GM18517 (cell line): ENCODE data around the gene SLC30A4.
"Not testable (repeated sequence)": the region's sequence is repeated elsewhere in the genome, so short reads cannot be mapped to it uniquely, and the experiment has no call there.

Experiments used
- ATAC-seq: cut with Tn5 transposase; IDR thresholded peaks from one replicate; pipeline ENCODE4 v1.9.1; 2021; ENCODE audit warnings: mild to moderate bottlenecking, moderate library complexity; ENCODE audit not compliant: unreplicated experiment

SLC30A4 gene, protein sequence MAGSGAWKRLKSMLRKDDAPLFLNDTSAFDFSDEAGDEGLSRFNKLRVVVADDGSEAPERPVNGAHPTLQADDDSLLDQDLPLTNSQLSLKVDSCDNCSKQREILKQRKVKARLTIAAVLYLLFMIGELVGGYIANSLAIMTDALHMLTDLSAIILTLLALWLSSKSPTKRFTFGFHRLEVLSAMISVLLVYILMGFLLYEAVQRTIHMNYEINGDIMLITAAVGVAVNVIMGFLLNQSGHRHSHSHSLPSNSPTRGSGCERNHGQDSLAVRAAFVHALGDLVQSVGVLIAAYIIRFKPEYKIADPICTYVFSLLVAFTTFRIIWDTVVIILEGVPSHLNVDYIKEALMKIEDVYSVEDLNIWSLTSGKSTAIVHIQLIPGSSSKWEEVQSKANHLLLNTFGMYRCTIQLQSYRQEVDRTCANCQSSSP

DNA sequence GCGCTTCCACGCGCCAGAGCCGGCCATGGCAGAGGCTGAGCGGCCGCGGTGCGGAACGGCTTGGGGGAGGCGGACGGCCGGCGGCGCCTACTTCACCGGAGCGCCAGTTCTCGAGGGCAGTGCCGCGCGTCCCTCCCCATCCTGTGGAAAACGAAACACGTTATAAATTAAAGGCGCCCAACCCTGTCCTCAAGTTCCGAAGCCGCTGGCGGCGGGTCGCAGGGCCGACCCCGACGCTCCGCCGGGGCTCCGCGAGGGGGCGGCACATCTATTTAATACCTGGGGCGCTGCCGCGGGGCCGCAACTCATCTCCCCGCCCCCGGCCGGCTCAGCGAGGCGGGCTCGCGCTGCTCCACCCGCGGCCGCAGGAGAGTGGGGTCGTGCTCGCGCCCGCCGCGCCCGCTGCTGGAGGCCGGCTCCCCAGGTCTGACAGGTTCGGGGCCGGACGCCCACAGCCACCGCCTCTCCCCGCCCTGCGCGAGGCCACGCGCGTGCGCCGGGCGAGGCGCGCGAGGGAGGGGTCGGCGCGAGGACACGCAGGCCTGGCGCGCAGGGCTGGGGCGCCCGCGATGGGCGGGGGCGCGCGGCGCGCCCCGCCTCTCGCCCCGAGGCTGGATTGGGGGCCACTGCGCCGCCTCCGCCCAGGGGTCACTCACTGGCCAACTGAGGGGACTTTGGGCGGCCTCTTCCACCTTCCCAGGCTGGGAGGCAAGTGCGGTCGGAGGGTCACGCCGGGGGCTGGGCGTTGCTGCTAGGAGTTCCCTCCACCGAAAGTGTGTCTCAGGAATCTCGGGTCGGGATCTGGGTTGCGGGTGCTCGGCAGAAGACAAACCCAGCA is at the start of gene SLC30A4:
TSS of gene SLC30A4 (minus strand) at position 428 of the 838 bp plus-strand sequence. CDS start at position 27, 401 bp downstream.
- ATAC-seq, result peak; percentile 61

DNA sequence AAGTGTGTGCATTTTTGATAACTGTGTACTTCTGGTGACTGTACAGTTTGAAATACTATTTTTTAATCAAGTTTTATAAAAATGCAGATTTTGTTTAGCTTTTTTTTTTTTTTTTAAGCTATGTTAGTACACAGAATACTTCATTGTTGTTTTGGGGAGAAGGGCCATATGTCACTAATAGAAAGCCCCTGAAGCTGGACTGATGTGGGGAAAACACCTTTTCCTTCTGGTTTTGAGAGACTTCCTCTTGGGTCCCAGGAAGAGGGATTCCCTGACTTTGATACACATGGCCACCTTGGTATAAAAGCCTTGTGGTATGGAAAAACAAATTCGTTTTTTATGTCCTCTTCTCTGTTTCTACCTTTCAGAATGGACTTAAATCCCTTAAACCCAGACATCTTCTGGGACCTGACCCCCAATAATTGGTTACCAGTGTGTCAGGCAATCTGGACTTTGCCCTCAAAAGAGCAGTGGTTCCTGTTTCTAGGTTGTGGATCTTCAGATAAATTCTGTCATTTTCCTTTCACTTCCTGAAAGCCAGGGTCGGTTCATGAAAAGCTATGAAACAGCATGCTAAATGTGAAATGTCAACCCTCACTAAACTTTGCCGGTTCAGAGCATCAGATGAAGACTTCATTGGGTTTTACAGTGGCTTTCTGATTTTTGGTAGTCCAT is 33.5 kb upstream of the SLC30A4 start:
- no peak for ATAC-seq

DNA sequence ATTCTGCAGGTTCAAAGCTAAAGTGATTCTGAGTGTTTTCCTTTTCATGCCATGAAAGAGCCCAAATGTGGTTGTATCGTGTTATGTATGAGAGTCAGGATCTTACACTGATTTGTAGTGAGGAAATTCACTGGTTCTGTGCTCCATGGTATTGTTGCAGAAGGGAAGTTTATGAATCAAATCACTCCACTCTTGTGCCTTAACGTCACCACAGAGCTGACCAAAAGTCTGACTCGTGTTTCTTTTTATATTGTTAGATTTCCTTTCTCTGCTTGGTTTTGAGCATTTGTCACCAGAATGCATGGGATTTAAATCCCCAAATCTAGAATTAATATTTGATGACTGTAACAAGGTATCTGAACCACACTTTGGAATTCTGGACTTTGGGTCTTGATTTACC is 29.1 kb upstream of the SLC30A4 start:
- ATAC-seq, result no peak

DNA sequence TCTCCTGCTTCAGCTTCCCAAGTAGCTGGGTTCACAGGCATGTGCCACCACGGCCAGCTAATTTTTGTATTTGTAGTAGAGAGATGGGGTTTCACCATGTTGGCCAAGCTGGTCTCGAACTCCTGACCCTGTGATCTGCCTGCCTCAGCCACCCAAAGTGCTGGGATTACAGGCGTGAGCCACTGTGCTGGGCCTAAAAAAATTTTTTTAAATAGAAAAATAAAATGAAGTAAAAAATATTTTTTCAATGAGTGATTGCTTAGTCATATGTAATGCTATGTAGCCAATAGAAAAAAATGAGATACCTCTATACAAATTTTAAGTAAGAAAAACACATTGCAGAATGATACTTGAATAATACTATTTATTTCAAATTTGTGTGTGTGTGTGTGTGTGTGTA is 27.9 kb upstream of the SLC30A4 start:
- no peak for ATAC-seq

DNA sequence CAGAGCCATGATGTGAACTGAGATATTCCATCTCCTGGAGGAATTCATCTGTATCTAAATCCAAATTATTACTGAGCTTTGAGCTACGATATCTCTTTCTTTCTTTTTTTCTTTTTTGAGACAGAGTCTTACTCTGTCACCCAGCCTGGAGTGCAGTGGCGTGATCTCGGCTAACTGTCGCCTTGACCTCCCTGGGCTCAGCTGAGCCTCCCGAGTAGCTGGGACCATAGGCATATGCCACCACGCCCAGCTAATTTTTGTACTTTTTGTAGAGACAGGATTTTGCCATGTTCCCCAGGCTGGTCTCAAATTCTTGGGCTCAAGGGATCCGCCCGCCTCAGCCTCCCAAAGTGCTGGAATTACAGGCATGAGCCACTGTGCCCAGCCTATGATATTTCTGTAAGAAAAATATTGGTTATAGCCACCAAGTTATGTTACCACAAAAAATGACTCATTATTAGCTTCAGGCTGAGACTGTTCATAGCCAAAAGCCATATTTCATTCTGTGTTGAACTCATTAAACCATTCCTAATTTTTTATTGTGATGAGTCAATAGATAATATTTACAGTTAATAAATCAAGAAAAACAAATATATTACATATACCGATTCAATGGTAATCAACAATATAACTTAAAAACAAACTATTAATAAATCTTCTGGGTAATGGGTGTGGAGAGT is 27.1 kb upstream of the SLC30A4 start:
- no peak for ATAC-seq

DNA sequence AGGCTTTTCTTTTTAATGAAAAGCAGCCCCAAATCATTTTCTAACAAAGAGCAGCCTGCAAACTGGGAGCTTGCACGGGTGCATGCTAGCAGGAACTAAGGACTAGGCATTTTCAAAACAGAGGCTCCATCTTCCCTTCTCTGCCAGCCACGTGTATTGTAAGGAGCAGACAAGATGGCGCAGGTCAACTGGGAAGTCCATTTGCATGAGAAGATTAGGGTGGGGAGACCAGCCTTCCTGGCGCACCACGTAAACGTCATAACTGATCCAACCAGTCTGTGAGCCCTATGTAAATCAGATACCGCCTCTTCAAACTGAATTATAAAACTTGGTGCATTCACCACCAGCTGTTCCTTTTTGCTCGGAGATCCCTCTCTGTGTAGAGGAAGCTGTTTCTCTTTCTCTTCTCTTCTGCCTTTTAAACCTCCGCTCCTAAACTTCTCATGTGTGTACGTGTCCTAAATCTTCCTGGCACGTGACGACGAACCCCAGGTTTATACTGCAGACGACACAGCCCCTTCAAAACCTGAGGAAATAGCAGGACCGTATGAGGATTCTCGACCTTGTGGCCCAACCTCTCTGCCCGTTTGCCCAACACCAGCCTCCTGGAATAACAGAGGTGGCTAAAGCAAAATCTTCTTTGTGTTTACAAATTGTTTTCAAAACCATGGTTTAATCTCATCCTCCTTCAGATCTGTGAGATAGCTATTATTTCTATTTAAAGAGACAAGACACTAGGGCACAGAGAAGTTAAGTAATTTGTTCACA is 26.4 kb upstream of the SLC30A4 start:
- no peak for ATAC-seq

DNA sequence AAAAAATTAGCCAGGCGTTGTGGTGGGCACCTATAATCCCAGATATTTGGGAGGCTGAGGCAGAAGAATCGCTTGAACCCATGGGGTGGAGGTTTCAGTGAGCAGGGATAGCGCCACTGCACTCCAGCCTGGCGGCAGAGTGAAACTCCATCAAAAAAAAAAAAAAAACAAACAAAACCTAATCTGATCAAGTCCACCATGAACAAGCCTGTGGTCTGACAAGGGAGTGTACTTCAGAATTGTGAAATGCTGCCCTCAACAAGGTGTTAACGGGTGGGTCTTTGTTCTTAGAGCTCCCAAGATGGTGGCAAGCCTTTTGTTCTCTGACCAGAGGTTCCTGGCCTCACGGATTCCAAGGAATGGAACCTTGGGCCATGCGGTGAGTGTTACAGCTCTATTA is 24.2 kb upstream of the SLC30A4 start:
- no peak for ATAC-seq

DNA sequence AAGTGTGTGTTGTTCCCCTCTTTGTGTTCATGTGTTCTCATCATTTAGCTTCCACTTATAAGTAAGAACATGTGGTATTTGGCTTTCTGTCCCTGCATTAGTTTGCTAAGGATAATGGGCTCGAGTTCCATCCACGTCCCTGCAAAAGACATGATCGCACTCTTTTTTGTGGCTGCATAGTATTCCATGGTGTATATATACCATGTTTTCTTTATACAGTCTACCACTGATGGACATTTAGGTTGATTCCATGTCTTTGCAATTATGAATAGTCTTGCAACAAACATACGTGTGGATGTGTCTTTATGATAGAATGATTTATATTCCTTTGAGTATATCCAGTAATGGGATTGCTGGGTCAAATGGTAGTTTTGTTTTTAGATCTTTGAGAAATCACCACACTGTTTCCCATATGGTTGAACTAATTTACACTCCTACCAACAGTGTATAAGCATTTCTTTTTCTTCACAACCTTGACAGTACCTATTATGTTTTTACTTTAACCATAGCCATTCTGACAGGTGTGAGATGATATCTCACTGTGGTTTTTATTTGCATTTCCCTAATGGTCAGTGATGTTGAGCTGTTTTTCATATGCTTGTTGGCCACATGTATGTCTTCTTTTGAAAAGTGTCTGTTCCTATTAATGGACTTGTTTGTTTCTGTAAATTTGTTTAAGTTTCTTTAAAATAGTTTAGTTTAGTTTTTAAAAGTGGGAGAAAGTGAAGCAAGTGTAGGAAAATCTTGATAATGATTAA is 21.9 kb upstream of the SLC30A4 start:
- ATAC-seq, result no peak

DNA sequence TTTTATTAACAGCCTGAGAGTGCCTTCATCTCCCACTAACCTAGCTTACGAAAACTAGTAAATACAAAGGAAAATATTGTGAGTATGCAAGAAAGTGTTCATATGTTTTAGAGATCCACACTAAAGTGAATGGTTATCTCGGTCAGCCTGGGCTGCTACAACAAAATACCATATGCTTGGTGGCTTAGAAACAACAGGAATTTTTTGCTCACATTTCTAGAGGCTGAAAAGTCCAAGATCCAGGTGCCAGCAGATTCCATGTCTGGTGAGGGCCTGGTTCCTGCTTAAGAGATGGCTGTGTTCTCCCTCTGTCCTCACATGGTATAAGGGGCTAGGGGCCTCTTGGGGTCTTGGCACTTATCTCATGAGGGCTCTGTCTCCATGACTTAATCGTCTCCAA is 20.5 kb upstream of the SLC30A4 start:
- ATAC-seq, result no peak

DNA sequence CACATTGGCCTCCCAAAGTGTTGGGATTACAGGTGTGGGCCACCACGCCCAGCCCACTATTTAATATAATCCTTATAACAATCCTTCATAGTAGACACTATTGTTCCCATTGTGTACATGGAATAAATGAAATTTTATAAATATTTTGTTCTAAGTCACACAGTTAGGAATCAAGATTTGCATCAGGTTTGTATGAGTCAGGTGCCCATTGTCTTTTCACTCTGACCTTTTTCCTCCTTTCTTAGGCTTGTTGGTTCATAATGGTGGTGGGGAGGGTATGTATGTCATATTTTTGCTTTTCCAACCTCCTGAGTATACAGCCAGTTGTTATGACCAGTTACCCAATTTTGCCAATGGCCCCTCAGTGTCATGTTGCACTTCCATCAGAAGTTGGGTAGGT is 18.0 kb upstream of the SLC30A4 start:
- ATAC-seq, result no peak

DNA sequence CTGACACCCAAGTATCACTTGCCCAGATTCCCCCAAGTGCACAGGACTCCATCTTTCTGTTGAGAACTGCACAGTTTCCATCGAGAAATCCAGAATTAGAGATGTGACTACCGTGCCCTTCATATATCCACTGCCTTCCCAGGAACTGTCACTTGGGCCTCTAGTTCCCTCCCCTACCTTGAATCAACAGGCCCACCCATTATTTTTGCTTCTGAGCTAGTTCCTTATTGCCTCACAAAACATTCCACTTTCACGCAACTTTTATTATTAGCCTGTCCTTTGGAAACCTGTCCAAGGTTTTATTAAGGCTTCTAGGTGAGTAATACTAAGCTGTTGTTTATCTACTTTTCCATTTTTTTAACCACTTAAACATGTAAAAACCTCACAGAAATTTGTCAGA is 17.1 kb upstream of the SLC30A4 start:
- no peak for ATAC-seq

DNA sequence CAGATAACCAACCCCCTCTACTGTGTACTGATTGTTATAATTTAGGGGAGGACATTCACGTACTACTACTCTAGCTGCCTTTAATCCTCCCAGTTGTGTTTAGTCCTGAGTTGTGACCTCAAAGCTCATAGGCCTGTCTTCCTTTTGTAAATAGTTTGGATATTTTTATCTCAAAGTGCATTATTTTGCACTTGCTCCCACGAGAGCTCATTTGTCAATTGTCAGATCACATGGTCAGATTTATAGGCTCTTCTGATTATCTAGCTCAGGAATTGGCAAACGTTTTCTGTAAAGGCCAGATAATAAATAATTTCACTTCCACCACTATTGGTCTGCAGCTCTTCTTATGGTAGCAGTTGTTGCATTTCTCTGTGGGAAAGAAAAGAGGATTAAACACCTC is 14.4 kb upstream of the SLC30A4 start:
- no peak for ATAC-seq

DNA sequence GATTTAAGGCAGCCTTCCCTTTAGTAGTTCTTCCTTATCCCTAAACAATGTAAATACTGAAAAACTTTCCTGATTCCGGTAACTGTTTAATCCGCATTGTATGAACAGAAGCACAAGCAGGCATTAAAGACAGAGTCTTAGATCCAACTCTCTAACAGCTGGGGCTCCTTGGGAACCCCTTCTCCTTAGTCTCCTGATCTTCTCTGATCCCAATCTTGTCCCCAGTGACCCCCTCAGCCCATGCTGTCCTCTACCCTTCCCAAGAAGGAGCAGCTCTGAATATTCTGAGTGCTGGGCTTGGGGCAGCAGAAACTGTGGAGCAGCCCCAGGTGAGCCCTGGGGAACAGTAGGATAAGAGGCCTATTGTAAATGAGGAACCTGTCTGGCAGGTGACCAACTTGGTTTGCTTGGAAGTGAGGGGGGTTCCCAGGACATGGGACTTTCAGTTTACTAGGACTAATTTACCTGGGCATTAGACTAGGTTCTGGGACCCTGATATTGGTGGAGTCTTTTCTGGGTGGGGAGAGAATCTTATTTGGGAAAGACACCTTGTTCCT is 13.0 kb upstream of the SLC30A4 start:
- no peak for ATAC-seq

DNA sequence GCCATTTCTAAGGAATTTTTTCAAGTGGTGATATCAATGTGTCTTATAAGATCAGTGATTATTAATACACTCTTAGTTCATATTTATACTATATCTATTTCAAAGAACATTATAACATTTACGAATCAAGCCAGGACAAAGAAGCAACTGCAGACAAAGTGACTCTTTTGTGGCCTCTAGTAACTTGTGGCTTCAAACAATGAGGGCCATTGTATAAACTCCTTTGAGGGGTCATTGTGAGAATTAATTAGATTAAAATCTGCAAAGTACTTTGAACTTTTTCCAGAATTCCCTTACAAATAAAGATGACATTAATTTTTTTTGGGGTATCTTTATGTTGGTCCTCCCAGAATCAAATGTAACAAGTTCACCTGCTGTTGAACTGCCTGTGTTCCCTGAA is 12.3 kb upstream of the SLC30A4 start:
- no peak for ATAC-seq

DNA sequence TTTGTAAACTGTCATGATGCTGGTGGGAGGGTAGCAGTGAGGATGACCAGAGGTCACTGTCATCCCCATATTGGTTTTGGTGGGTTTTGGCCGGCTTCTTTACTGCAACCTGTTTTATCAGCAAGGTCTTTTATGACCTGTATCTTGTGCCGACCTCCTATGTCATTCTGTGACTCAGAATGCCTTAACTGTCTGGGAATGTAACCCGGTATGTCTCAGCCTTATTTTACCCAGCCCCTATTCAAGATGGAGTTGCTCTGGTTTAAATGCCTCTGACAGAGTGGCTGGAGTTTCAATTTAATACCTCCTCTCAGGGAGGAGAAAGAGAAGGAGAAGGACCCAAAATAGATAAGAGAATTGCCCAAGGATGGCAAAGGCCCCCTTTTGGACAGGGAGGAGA is 10.3 kb upstream of the SLC30A4 start:
- not testable (repeated sequence) for ATAC-seq

DNA sequence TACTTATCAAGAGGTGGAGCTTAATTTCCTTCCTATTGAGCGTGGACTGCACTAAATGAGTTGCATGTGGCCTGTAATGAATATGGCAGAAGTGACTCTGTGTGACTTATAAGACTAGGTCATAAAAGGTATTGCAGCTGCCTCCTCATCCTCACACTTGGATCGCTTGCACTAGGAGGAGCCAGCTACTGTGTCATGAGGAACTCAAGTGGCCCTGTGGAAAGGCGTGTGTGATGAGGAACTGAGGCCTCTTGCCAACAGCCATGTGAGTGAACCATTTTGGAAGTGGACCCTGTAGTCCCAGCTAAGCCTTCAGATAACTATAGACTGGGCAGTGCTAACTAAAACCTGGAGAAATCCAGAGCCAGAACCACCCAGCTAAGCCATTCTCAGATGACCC is 7.1 kb upstream of the SLC30A4 start:
- no peak for ATAC-seq

DNA sequence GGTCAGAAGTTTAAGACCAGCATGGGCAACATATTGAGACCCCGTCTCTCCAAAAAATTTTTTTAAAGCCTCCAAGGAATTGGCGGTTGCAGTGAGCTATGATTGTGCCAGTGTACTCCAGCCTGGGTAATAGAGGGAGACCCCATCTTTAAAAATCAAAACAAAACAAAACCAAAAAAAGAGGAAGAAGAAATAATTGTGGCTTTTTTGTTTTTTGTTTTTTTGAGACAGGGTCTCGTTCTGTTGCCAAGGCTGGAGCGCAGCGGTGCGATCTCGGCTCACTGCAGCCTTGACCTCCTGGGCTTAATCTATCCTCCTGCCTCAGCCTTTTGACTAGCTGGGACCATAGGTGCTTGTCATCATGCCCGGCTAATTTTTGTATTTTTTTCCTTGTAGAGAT is 4.5 kb upstream of the SLC30A4 start:
- ATAC-seq, result no peak

DNA sequence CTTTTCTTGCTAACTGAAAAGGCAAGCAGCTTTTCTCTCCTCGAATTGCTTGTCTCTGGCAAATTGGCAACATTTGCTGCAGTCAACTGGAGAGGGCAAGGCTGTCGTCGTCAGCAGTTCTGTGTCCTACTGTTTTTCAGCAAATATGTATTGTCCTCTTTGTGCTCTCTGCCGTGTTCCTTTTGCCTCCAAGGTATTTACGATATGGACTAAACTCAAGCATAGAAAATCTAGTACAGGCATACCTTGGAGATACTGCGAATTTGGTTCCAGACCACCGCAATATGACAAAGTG is 558 bp upstream of the SLC30A4 start:
- ATAC-seq, result no peak

DNA sequence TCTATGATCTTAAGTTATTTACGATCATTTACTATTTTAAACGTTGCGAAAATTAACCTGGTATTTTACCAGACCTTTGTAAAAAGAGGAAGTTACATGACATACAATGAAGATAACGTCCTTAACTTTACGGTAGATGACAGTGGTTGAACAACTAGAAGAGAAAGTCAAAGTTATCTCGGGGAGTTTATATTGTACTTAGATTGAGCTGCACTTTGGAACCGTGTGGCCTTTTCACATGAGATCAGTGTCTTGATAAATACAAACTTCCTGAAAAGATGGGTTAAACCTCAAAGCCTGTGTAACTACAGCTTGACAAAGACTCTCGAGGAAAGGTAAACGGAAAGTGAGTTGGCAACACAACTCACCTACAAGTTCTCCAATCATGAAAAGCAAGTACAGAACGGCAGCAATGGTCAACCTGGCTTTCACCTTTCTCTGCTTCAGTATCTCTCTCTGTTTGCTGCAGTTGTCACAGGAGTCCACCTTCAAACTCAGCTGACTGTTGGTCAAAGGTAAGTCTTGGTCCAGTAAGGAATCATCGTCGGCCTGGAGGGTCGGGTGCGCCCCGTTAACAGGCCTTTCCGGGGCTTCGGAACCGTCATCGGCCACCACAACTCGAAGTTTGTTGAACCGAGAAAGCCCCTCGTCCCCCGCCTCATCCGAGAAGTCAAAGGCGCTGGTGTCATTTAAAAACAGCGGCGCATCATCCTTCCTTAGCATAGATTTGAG is 793 bp downstream of the SLC30A4 start:
- no peak for ATAC-seq
